ENCODE results near the gene RNF220. TPM values are rescaled to one million over a fixed set of nuclear protein-coding genes. Genes with fewer than 3 reads are reported as not detected.

Gene RNF220
- total RNA-seq, 4 donors from 2014 or later = 45.8 to 169 (median 89.4) TPM

DNA sequence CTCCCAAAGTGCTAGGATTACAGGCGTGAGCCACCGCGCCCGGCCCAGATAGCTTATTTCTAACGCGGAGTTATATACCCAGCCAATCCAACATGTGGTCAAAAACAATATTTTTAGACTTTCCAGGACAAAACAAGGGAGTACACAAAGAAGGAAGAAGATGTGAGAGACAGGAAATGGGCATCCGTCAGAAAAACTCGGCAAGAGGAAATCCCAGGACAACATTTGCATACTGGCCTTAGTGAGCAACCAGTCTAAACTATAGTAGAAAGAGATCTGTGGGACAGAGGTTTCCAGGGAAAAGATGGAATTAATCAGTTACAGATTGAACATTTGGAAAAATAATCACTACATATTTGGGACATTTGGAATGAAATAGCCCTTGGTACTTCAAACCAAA, 280.8 kb downstream of the RNF220 start:
- Histone ChIP-seq H3K36me3 (no peaks in the 10 kb centered on the region), H3K4me1 (no peaks in the 10 kb centered on the region), H3K9me3 (no peaks in the 10 kb centered on the region), H3K4me3 (no peak overlapping the region), H3K27me3 (no peaks in the 10 kb centered on the region), H3K27ac (no peak overlapping the region)
- WGBS, 2 donors (ENCODE audit: low coverage in 1 of 2) = 81 to 84% methylated on average over 5 to 8 of the region's 8 CpGs
- TF ChIP-seq POLR2A (IDR thresholded peaks at IDR 0.05) (no peak), POLR2AphosphoS5 (IDR thresholded peaks at IDR 0.05) (no peak), EP300 (IDR thresholded peaks at IDR 0.05; ENCODE audit: low read depth) (no peak), CTCF (IDR thresholded peaks at IDR 0.05) (no peak)
- intact Hi-C loops (cut with DNase I; ENCODE audit: low total_unique reads) = no loop called here
- in situ Hi-C loops (cut with MboI; ENCODE audit: low pct_ligation_motif_present in 1 of 4, low pct_unique_long_range_greater_than_20kb in 1 of 4, low sequenced_read_pairs in 3 of 4) = no loop called here
- DNase-seq = no peak

GRCh38 chr1:44688760-44689446, 283.8 kb downstream of the RNF220 start:
- 81 to 89% methylated on average over 1 to 12 of the region's 12 CpGs for WGBS, 2 donors (ENCODE audit: low coverage in 1 of 2)
- Histone ChIP-seq H3K27ac (no peak overlapping the region), H3K27me3 (no peaks in the 10 kb centered on the region), H3K4me3 (no peak overlapping the region), H3K9me3 (no peaks in the 10 kb centered on the region), H3K4me1 (no peaks in the 10 kb centered on the region), H3K36me3 (no peaks in the 10 kb centered on the region)
- TF ChIP-seq CTCF (IDR thresholded peaks at IDR 0.05) = no peak
- no peak for TF ChIP-seq POLR2A (IDR thresholded peaks at IDR 0.05)
- no peak for TF ChIP-seq EP300 (IDR thresholded peaks at IDR 0.05; ENCODE audit: low read depth)
- no peak for TF ChIP-seq POLR2AphosphoS5 (IDR thresholded peaks at IDR 0.05)
- intact Hi-C loops (cut with DNase I; ENCODE audit: low total_unique reads) (no loop called here), in situ Hi-C loops (cut with MboI; ENCODE audit: low pct_ligation_motif_present in 1 of 4, low pct_unique_long_range_greater_than_20kb in 1 of 4, low sequenced_read_pairs in 3 of 4) (no loop called here)
- DNase-seq = peak; percentile 16

GRCh38 chr1:44689447-44689765, 284.4 kb downstream of the RNF220 start:
- H3K4me1 ChIP-seq = no peaks in the 10 kb centered on the region

DNA sequence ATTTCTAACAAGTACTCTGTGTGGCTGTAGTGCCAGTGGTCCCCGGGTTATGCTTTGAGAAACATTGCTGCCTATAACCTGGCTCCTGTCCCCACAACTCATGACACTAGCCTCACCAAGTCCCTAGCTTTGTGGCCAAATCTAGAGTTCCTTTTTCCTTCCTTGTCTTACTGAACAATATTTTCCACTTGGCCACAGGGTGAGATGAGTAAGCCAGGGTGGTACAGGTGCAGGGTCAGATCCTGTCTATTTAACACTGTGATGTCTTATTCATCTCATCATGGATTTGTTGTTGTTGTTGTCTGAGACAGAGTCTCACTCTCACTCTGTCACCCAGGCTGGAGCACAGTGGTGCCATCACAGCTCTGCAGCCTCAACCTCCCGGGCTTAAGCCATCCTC, 288.1 kb downstream of the RNF220 start:
- H3K27ac ChIP-seq = no peak overlapping the region
- WGBS, 2 donors (ENCODE audit: low coverage in 1 of 2) = 67 to 84% methylated on average over 1 to 2 of the region's 2 CpGs
- no peaks in the 10 kb centered on the region for H3K27me3 ChIP-seq
- H3K4me1 ChIP-seq = no peaks in the 10 kb centered on the region
- in situ Hi-C loops (cut with MboI; ENCODE audit: low pct_ligation_motif_present in 1 of 4, low pct_unique_long_range_greater_than_20kb in 1 of 4, low sequenced_read_pairs in 3 of 4) (no loop called here), intact Hi-C loops (cut with DNase I; ENCODE audit: low total_unique reads) (no loop called here)
- TF ChIP-seq POLR2AphosphoS5 (IDR thresholded peaks at IDR 0.05) (no peak), POLR2A (IDR thresholded peaks at IDR 0.05) (no peak), CTCF (IDR thresholded peaks at IDR 0.05) (no peak), EP300 (IDR thresholded peaks at IDR 0.05; ENCODE audit: low read depth) (no peak)
- no peak overlapping the region for H3K4me3 ChIP-seq
- H3K36me3 ChIP-seq = no peaks in the 10 kb centered on the region
- no peaks in the 10 kb centered on the region for H3K9me3 ChIP-seq
- DNase-seq = no peak

More at GRCh38 chr1:44689447-44689765, 284.4 kb downstream of the RNF220 start:
- Histone ChIP-seq H3K4me3 (no peak overlapping the region), H3K27ac (no peak overlapping the region), H3K36me3 (no peaks in the 10 kb centered on the region), H3K27me3 (no peaks in the 10 kb centered on the region), H3K9me3 (no peaks in the 10 kb centered on the region)
- in situ Hi-C loops (cut with MboI; ENCODE audit: low pct_ligation_motif_present in 1 of 4, low pct_unique_long_range_greater_than_20kb in 1 of 4, low sequenced_read_pairs in 3 of 4) = no loop called here
- TF ChIP-seq EP300 (IDR thresholded peaks at IDR 0.05; ENCODE audit: low read depth) = no peak
- no peak for TF ChIP-seq POLR2A (IDR thresholded peaks at IDR 0.05)
- TF ChIP-seq CTCF (IDR thresholded peaks at IDR 0.05) = no peak
- TF ChIP-seq POLR2AphosphoS5 (IDR thresholded peaks at IDR 0.05) = no peak
- intact Hi-C loops (cut with DNase I; ENCODE audit: low total_unique reads) = no loop called here
- WGBS, 2 donors (ENCODE audit: low coverage in 1 of 2) = 52 to 80% methylated on average over 2 to 3 of the region's 3 CpGs
- no peak for DNase-seq
